CD14-positive monocyte (primary cell): ENCODE data around the gene CHST6. TPM values are rescaled to one million over a fixed set of nuclear protein-coding genes. Genes with fewer than 3 reads are reported as not detected.

Experiments
- DNase-seq, 3 donors: peaks; one replicate each; pipeline ENCODE4 v3.0.0-alpha.2; 2011 to 2022
- H2AFZ ChIP-seq: 2 replicates; pipeline ENCODE4 v1.6.0; 2012; ENCODE audit warnings: mild to moderate bottlenecking, low read depth, low read length, inconsistent platforms; ENCODE audit not compliant: insufficient read depth, poor library complexity, severe bottlenecking
- H3K27ac ChIP-seq, 2 donors: 1 replicate in 1 of 2; 2 replicates in 1 of 2; pipeline ENCODE4 v1.5.1; 2012 to 2013; ENCODE audit warnings: low read length in 2 of 2, control low read depth in 1 of 2, inconsistent platforms in 1 of 2, low read depth in 1 of 2, mild to moderate bottlenecking in 1 of 2
- H3K27me3 ChIP-seq, 2 donors: one replicate each; pipeline versions ENCODE4 v1.6.0 to v1.6.1; 2011 to 2013; ENCODE audit warnings: low read length in 2 of 2; ENCODE audit not compliant: control insufficient read depth in 2 of 2, insufficient read depth in 2 of 2
- H3K36me3 ChIP-seq, 2 donors: replicated peaks in 1 of 2; 1 replicate in 1 of 2; 2 replicates in 1 of 2; pipeline versions ENCODE4 v1.5.1 to v1.6.1; 2012 to 2013; ENCODE audit warnings: low read length in 2 of 2, control low read depth in 1 of 2, inconsistent platforms in 1 of 2, mild to moderate bottlenecking in 1 of 2; ENCODE audit not compliant: insufficient read depth in 2 of 2, control insufficient read depth in 1 of 2
- H3K4me1 ChIP-seq, 2 donors: 1 replicate in 1 of 2; 2 replicates in 1 of 2; pipeline versions ENCODE4 v1.5.1 to v1.6.1; 2012 to 2013; ENCODE audit warnings: low read length in 2 of 2, control low read depth in 1 of 2, inconsistent platforms in 1 of 2, mild to moderate bottlenecking in 1 of 2, moderate library complexity in 1 of 2; ENCODE audit not compliant: insufficient read depth in 2 of 2, control insufficient read depth in 1 of 2
- H3K4me2 ChIP-seq: replicated peaks from 2 replicates; pipeline ENCODE3; 2012; ENCODE audit warnings: low read length, moderate library complexity, mild to moderate bottlenecking; ENCODE audit not compliant: poor library complexity, severe bottlenecking; ENCODE audit errors: extremely low read depth
- H3K4me3 ChIP-seq, 3 experiments: fragments of 200-600 bp in 1 of 3; sonication (generic) in 1 of 3; replicated peaks in 1 of 3; 1 replicate in 2 of 3; 2 replicates in 1 of 3; pipeline ENCODE4 v1.5.1; 2011 to 2013; ENCODE audit warnings: low read length in 3 of 3, mild to moderate bottlenecking in 3 of 3, control low read depth in 2 of 3, low read depth in 2 of 3, inconsistent platforms in 1 of 3, moderate library complexity in 1 of 3
- H3K79me2 ChIP-seq: 2 replicates; pipeline ENCODE4 v1.6.0; 2012; ENCODE audit warnings: mild to moderate bottlenecking, control low read depth, inconsistent platforms, low read length, moderate library complexity; ENCODE audit not compliant: insufficient read depth
- H3K9ac ChIP-seq: 2 replicates; pipeline ENCODE4 v1.6.0; 2017; ENCODE audit warnings: low read length, mild to moderate bottlenecking; ENCODE audit not compliant: insufficient read depth, poor library complexity, severe bottlenecking
- H3K9me3 ChIP-seq, 2 donors: replicated peaks in 1 of 2; 1 replicate in 1 of 2; 2 replicates in 1 of 2; pipeline versions ENCODE4 v1.5.1 to v1.6.1; 2012 to 2013; ENCODE audit warnings: low read length in 2 of 2, control low read depth in 1 of 2; ENCODE audit not compliant: control insufficient read depth in 1 of 2, insufficient read depth in 1 of 2
- H4K20me1 ChIP-seq: 2 replicates; pipeline ENCODE4 v1.6.0; 2012; ENCODE audit warnings: mild to moderate bottlenecking, low read length, control low read depth, moderate library complexity; ENCODE audit not compliant: insufficient read depth
- H3K27ac Mint-ChIP-seq, 7 donors: one replicate each; pipeline ENCODE4 v1.8.0; 2020; ENCODE audit warnings: mild to moderate bottlenecking in 7 of 7, mixed read lengths in 7 of 7, moderate library complexity in 6 of 7, inconsistent platforms in 2 of 7
- H3K27me3 Mint-ChIP-seq, 3 donors: one replicate each; pipeline ENCODE4 v1.8.0; 2021 to 2022; ENCODE audit warnings: low read depth in 3 of 3, mild to moderate bottlenecking in 3 of 3, mixed read lengths in 3 of 3, moderate library complexity in 3 of 3, inconsistent platforms in 1 of 3
- H3K36me3 Mint-ChIP-seq, 2 donors: one replicate each; pipeline ENCODE4 v1.8.0; 2020; ENCODE audit warnings: mixed read lengths in 2 of 2, inconsistent platforms in 1 of 2, mild to moderate bottlenecking in 1 of 2
- H3K4me1 Mint-ChIP-seq: one replicate; pipeline ENCODE4 v1.8.0; 2020; ENCODE audit warnings: mild to moderate bottlenecking, mixed read lengths
- H3K4me3 Mint-ChIP-seq, 2 donors: one replicate each; pipeline ENCODE4 v1.8.0; 2020; ENCODE audit warnings: mild to moderate bottlenecking in 2 of 2, mixed read lengths in 2 of 2, moderate library complexity in 1 of 2
- H3K9me3 Mint-ChIP-seq, 7 donors: one replicate each; pipeline ENCODE4 v1.8.0; 2020 to 2022; ENCODE audit warnings: mixed read lengths in 7 of 7, mild to moderate bottlenecking in 6 of 7, moderate library complexity in 6 of 7, inconsistent platforms in 2 of 7
- WGBS: methylation state at CpG from one replicate; pipeline ENCODE4 v1.1.5; 2013; ENCODE audit warnings: missing lambda C conversion rate; ENCODE audit not compliant: insufficient coverage; 5-methylcytosine and 5-hydroxymethylcytosine counted together
- intact Hi-C, 2 donors: fragments of 100-400 bp; cut with micrococcal nuclease; formaldehyde crosslinking; loops; one replicate each; pipeline versions ENCODE4 v1.15.0 to v1.15.1; 2023
- polyA plus RNA-seq, 3 donors: library from polyadenylated mRNA; depleted of rRNA in 1 of 3; unstranded in 2 of 3; stranded (reverse) in 1 of 3; fragments of 300-500 nt in 2 of 3; fragments of >200 nt in 1 of 3; fragmentation: Illumina TruSeq in 2 of 3; gene quantifications; 1 replicate in 2 of 3; 2 replicates in 1 of 3; pipeline ENCODE4 v1.2.3, GENCODE V29; 2012 to 2021
- TF ChIP-seq, protein P1 (sequence below): fragments of 200-600 bp; IDR thresholded peaks from one replicate; pipeline ENCODE4 v1.8.0; 2022; ENCODE audit warnings: antibody characterized with exemption, mild to moderate bottlenecking

CHST6 gene
- polyA plus RNA-seq, 3 donors: 0.03 TPM; not detected in 2

GRCh38 chr16:75443298-75443697, 51.9 kb downstream of the CHST6 start:
- H3K27me3 Mint-ChIP-seq: peaks cover 0 to 2% (median 0%) of the 10 kb centered on the region in 3 donors
- Histone ChIP-seq H3K79me2 (peaks cover 3% of the 10 kb centered on the region), H3K4me1 (no peaks in the 10 kb centered on the region), H3K27ac (no peak overlapping the region), H3K9ac (no peak overlapping the region), H3K4me3 (no peak overlapping the region), H2AFZ (no peak overlapping the region), H3K4me2 (no peak overlapping the region), H3K9me3 (no peaks in the 10 kb centered on the region), H4K20me1 (peaks cover 10% of the 10 kb centered on the region), H3K27me3 (no peaks in the 10 kb centered on the region), H3K36me3 (peaks cover 3 to 25% of the 10 kb centered on the region in 2 donors)
- H3K27ac Mint-ChIP-seq: no peak overlapping the region
- H3K36me3 Mint-ChIP-seq: peaks cover 19 to 36% of the 10 kb centered on the region in 2 donors
- TF ChIP-seq, protein P1, sequence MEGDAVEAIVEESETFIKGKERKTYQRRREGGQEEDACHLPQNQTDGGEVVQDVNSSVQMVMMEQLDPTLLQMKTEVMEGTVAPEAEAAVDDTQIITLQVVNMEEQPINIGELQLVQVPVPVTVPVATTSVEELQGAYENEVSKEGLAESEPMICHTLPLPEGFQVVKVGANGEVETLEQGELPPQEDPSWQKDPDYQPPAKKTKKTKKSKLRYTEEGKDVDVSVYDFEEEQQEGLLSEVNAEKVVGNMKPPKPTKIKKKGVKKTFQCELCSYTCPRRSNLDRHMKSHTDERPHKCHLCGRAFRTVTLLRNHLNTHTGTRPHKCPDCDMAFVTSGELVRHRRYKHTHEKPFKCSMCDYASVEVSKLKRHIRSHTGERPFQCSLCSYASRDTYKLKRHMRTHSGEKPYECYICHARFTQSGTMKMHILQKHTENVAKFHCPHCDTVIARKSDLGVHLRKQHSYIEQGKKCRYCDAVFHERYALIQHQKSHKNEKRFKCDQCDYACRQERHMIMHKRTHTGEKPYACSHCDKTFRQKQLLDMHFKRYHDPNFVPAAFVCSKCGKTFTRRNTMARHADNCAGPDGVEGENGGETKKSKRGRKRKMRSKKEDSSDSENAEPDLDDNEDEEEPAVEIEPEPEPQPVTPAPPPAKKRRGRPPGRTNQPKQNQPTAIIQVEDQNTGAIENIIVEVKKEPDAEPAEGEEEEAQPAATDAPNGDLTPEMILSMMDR: no peak
- WGBS: 60% methylated on average over 1 of the region's 3 CpGs
- peaks cover 0 to 3% (median 0%) of the 10 kb centered on the region in 7 donors for H3K9me3 Mint-ChIP-seq
- H3K4me3 Mint-ChIP-seq: no peak overlapping the region
- intact Hi-C loops: no loop called here
- no peak for DNase-seq
- H3K4me1 Mint-ChIP-seq: no peaks in the 10 kb centered on the region

DNA sequence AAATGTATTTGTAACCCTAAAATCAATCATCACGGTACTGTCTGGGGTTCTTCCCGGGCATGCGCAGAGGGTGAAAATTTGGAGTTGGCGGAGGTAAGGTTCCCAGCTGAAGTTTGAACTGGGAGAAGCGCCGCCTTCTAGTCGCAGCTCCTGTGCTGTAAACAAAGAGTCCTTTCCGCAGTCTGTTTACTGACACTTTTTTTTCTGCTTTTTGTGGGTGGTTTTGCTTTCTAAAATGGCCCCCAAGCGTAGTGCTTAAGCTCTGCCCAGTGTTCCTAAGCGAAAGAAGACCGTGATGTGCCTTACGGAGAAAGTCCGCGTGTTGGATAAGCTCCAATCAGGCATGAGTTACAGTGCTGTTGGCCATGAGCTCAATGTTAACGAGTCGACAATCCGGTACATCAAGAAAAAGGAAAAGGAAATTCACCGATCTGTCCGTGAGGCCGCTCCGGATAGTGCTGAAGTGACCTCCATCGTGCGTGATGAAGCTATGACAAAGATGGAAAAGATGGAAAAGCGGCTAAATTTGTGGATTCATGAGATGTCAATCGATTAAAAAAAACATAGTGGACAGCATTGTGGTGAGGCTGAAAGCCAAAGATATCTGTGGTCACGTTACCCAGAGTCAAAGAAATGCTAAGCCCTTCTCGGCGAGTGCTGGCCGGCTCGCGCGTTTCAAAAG, 61.4 kb downstream of the CHST6 start:
- H3K27ac Mint-ChIP-seq: peak overlapping the region; percentile 95 to 100 (median 99)
- peak overlapping the region; percentile 85 for H3K4me2 ChIP-seq
- H3K4me1 ChIP-seq: peaks cover 16 to 26% of the 10 kb centered on the region in 2 donors
- H3K27me3 ChIP-seq: no peaks in the 10 kb centered on the region
- H3K9me3 Mint-ChIP-seq: peaks cover 0 to 4% (median 0%) of the 10 kb centered on the region in 7 donors
- TF ChIP-seq, protein P1: no peak
- no peaks in the 10 kb centered on the region for H3K36me3 ChIP-seq
- H3K9me3 ChIP-seq: no peaks in the 10 kb centered on the region
- no peaks in the 10 kb centered on the region for H4K20me1 ChIP-seq
- peaks cover 23% of the 10 kb centered on the region for H3K79me2 ChIP-seq
- H2AFZ ChIP-seq: peak overlapping the region; percentile 92
- H3K27ac ChIP-seq: peak overlapping the region; percentile 96 to 99
- 7% methylated on average over 30 of the region's 32 CpGs for WGBS
- peak; percentile 89 to 93 (median 89) for DNase-seq
- H3K4me1 Mint-ChIP-seq: peaks cover 28% of the 10 kb centered on the region
- H3K36me3 Mint-ChIP-seq: peaks cover 3 to 10% of the 10 kb centered on the region in 2 donors
- peak overlapping the region; percentile 76 to 99 for H3K4me3 Mint-ChIP-seq
- H3K9ac ChIP-seq: peak overlapping the region; percentile 96
- intact Hi-C loops: loop anchor here (1.0 to 10.0 kb wide), 6 partner anchors 29 to 191 kb away; partner anchors contain the start of genes ADAT1 (in 2 of the 2), GABARAPL2 (in 2 of the 2) and TMEM170A (in 1 of the 2)
- H3K4me3 ChIP-seq: peak overlapping the region; percentile 74 to 91 (median 83)
- peaks cover 0 to 10% (median 3%) of the 10 kb centered on the region in 3 donors for H3K27me3 Mint-ChIP-seq
